ENCODE results near the gene HDAC9.

The HDAC9 gene

DNA sequence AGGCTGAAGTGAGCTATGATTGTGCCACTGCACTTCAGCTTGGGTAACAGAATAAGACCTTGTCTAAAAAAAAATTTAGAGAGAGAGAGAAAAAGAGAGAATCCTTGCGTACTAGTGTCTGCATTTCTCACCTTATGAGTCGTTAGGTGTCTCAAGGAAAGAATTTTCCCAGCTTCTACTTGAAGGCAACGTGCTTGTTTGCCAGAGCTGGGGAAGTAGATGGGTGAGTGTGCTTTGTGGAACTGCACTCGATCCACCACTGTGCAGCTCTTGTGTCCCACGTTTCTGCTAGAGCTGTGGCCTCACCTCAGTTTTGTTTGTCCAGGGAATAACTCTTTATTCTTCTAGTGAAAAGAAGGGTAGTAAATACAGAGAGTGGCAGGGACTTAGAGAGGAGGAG is 38.9 kb downstream of the HDAC9 start:
- CTCF ChIA-PET = interaction anchor here (1.8 kb wide), 1 partner anchor 20 kb away, joined by 6 read pairs; no protein-coding TSS in a partner anchor
- POLR2A ChIA-PET = no interaction called here
- no peak for DNase-seq (ENCODE audit: low read depth, low spot score)
- TF ChIP-seq, protein P1, sequence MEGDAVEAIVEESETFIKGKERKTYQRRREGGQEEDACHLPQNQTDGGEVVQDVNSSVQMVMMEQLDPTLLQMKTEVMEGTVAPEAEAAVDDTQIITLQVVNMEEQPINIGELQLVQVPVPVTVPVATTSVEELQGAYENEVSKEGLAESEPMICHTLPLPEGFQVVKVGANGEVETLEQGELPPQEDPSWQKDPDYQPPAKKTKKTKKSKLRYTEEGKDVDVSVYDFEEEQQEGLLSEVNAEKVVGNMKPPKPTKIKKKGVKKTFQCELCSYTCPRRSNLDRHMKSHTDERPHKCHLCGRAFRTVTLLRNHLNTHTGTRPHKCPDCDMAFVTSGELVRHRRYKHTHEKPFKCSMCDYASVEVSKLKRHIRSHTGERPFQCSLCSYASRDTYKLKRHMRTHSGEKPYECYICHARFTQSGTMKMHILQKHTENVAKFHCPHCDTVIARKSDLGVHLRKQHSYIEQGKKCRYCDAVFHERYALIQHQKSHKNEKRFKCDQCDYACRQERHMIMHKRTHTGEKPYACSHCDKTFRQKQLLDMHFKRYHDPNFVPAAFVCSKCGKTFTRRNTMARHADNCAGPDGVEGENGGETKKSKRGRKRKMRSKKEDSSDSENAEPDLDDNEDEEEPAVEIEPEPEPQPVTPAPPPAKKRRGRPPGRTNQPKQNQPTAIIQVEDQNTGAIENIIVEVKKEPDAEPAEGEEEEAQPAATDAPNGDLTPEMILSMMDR (IDR thresholded peaks at IDR 0.05; ENCODE audit: insufficient read depth, low read length, missing control alignments) = no peak
- H3K4me3 ChIP-seq (ENCODE audit: low read depth, low read length) = no peak overlapping the region

- DNase-seq (ENCODE audit: low read depth, low spot score) = no peak
- CTCF ChIA-PET = interaction anchor here (1.1 to 2.8 kb wide), 6 partner anchors 10 to 181 kb away, joined by 3 to 8 read pairs (median 4); no protein-coding TSS in a partner anchor
- no peak overlapping the region for H3K4me3 ChIP-seq (ENCODE audit: low read depth, low read length)
- TF ChIP-seq, protein P1 (IDR thresholded peaks at IDR 0.05; ENCODE audit: insufficient read depth, low read length, missing control alignments) = no peak
- POLR2A ChIA-PET = interaction anchor here (1.0 kb wide), 1 partner anchor 16 kb away, joined by 3 read pairs; no protein-coding TSS in a partner anchor
Observed at GRCh38 chr7:18535810-18536415, 40.4 kb downstream of the HDAC9 start.

DNA sequence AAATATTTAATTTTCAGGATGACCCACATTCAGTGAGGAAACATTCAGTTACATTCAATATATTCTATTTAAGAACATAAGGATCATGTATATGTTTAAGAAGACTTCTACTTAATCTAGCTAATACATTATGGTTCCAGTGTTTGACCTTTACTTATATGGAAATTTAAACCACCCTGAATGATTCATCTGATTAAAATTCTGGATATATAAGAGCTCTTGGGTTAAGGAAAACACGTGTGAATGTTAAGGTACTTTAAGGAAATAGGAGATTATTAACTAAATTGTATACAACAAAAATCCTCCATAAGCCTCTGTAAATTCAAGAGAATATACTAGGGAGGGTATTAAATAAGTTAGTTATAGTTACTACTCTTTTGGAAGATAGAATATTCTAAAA is 40.9 kb downstream of the HDAC9 start:
- TF ChIP-seq, protein P1 (IDR thresholded peaks at IDR 0.05; ENCODE audit: insufficient read depth, low read length, missing control alignments) = no peak
- H3K4me3 ChIP-seq (ENCODE audit: low read depth, low read length) = no peak overlapping the region
- no peak for DNase-seq (ENCODE audit: low read depth, low spot score)
- ChIA-PET POLR2A (no interaction called here), CTCF (interaction anchor here (0.6 to 2.8 kb wide), 9 partner anchors 10 to 184 kb away, joined by 3 to 8 read pairs (median 4); no protein-coding TSS in a partner anchor)

DNA sequence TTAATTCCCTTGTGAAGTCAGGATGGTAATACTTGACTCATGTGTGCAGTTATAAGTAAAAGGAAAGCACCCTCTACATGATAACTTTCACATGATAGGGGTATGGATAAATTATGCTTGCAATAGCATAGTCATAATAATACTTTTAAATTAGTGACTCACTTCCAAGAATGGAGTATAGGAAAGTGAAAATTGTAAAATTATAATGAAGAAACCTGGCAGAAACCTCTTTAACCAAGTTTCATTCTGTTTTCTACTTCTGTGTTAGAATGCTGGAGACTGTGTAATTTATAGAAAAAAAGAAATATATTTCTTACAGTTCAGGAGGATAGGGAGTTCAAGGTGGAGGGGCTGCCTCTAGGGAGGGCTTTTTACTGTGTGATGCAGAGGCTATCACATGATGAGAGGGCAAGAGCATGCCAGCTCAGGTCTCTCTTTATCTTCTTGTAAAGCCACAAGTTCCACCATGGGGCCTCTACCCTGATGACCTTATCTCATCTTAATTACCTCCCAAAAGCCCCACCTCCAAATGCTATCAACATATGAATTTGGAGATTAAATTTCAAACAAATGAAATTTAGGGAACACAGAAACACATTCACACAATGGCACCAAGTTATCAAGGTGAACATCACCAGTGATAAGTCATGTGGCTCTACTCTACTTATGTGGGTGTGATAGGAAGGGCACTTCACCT is 43.2 kb downstream of the HDAC9 start:
- DNase-seq (ENCODE audit: low read depth, low spot score) = no peak
- H3K4me3 ChIP-seq (ENCODE audit: low read depth, low read length) = no peak overlapping the region
- POLR2A ChIA-PET = no interaction called here
- CTCF ChIA-PET = interaction anchor here (1.2 kb wide), 1 partner anchor 18 kb away, joined by 3 read pairs; no protein-coding TSS in a partner anchor
- TF ChIP-seq, protein P1 (IDR thresholded peaks at IDR 0.05; ENCODE audit: insufficient read depth, low read length, missing control alignments) = no peak

GRCh38 chr7:18540396-18540795 is 44.8 kb downstream of the HDAC9 start:
- H3K4me3 ChIP-seq (ENCODE audit: low read depth, low read length) = no peak overlapping the region
- ChIA-PET CTCF (no interaction called here), POLR2A (interaction anchor here (0.7 kb wide), 1 partner anchor 32 kb away, joined by 4 read pairs; no protein-coding TSS in a partner anchor)
- DNase-seq (ENCODE audit: low read depth, low spot score) = no peak
- TF ChIP-seq, protein P1 (IDR thresholded peaks at IDR 0.05; ENCODE audit: insufficient read depth, low read length, missing control alignments) = no peak

DNA sequence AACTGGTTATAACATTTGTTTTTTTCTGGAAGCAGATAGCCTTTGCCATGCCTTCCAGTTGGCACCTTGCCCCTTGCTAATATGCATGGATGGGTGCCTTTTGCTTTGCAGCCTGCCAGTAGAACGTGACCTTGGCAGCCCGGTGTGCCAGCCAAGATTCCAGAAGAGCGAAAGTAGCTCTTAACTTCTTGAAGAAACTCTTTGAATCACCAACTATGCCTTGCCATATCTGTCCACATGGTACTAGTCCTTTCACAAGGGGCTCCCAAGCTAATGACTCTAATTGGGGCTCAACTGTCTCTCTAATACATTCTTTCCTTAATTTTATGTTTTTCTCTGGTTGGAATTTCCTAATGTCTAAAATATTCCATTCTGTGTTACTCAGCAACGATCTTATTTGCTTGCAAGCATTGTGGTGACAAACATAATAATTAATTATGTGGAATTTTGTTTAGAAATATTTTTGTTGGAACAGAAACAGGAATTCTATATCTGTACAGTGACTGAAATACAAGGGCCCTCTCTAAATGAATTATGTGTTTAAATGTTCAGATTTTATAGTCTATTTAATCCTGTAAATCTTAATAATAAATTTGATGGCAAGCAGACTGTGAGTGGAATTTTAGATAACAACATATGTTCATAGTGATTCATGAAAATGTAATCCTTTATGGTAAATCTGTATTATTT is 45.8 kb downstream of the HDAC9 start:
- H3K4me3 ChIP-seq (ENCODE audit: low read depth, low read length) = no peak overlapping the region
- ChIA-PET POLR2A (no interaction called here), CTCF (interaction anchor here (1.7 to 2.7 kb wide), 2 partner anchors 185 to 189 kb away, joined by 3 to 12 read pairs; no protein-coding TSS in a partner anchor)
- TF ChIP-seq, protein P1 (IDR thresholded peaks at IDR 0.05; ENCODE audit: insufficient read depth, low read length, missing control alignments) = no peak
- DNase-seq (ENCODE audit: low read depth, low spot score) = peak; percentile 77

Measured in AG04449 (cell line).